ENCODE data around the gene KRTAP9-9. TPM values are rescaled to one million over a fixed set of nuclear protein-coding genes. Genes with fewer than 3 reads are reported as not detected.
"Not testable (repeated sequence)": the region's sequence is repeated elsewhere in the genome, so short reads cannot be mapped to it uniquely, and the experiment has no call there.

Gene KRTAP9-9
- total RNA-seq, 2 donors from 2014 or later, result not detected

DNA sequence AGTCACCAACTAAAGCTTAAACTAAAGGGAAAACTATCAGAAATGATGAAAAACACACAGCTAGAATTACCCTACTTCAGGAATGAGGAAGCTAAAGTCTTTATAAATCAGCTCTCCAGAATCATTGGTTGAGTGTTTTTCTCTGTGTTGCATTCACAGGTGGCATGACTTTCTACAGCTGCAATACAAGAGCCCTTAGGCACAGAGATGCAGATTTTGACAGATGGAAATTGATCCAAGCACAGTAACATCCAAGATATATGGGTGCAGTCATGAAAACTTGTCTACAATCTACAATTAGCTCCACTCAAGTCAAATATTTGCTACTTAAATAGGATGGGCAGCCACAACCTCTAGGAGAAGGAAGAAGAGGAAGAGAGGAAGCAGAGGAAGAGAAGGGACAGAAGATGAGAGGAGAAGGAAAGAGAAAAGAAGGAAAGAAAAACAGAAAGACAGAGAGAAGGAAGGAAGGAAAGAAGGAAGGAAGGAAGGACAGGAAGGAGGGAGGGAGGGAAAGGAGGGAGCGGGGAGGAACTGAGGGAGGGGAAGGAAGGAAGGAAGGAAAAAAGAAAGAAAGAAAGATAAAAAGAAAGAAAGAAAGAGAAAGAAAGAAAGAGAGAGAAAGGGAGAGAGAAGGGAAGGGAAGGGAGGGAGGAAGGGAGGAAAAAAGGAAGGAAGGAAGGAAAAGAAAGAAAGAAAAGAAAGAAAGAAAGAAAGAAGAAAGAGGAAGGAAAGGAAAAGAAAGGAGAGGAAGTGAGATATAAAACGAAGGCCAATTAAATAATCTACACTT lies 8.0 kb upstream of the KRTAP9-9 start:
- not testable (repeated sequence) for H3K4me1 Mint-ChIP-seq (ENCODE audit: low read depth in 2 of 2); H3K27ac Mint-ChIP-seq; H3K9me3 Mint-ChIP-seq; H3K4me3 Mint-ChIP-seq; H3K36me3 Mint-ChIP-seq; ATAC-seq; DNase-seq (ENCODE audit: low spot score)
- H3K27me3 Mint-ChIP-seq, result peaks cover 27 to 28% of the 10 kb centered on the region in 2 donors

DNA sequence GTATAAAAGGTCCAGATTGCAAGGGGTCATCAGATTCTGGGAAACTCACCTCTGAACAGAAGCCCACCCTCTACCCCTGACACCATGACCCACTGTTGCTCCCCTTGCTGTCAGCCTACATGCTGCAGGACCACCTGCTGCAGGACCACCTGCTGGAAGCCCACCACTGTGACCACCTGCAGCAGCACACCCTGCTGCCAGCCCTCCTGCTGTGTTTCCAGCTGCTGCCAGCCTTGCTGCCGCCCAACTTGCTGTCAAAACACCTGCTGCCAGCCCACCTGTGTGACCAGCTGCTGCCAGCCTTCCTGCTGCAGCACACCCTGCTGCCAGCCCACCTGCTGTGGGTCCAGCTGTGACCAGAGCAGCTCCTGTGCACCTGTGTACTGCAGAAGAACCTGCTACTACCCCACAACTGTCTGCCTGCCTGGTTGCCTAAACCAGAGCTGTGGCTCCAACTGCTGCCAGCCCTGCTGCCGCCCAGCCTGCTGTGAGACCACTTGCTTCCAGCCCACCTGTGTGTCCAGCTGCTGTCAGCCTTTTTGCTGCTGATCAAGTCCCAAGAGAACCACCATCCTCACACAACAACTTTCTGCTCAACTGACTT lies 5.4 kb upstream of the KRTAP9-9 start, which contains the start of gene KRTAP9-4:
Gene KRTAP9-4 (plus strand): TSS at position 51 of the 604 bp plus-strand sequence. CDS start 34 bp downstream, at position 85.
- H3K4me1 Mint-ChIP-seq (ENCODE audit: low read depth in 2 of 2); H3K4me3 Mint-ChIP-seq; H3K27ac Mint-ChIP-seq; ATAC-seq; H3K36me3 Mint-ChIP-seq; H3K9me3 Mint-ChIP-seq; DNase-seq (ENCODE audit: low spot score): not testable (repeated sequence)
- peaks cover 21 to 29% of the 10 kb centered on the region in 2 donors for H3K27me3 Mint-ChIP-seq

DNA sequence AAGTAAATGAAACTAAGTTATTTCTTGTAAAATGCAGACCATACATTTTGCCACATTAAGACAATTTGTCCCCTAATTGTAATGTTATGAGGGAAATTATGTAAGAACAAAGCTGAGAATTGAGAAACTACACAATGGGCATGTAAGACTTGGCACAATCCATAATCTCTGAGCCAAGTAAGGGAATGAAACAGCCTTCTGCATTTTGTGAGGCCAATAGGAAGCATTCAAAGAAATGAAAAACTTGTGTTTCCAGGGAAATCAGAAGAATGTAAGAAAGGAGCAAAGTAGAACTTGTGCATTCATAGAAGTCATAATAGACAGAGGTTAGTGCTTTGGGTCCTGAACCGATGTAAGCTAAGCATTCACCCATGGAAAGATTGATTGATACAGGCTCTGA lies 3.9 kb upstream of the KRTAP9-9 start:
- no peak for DNase-seq (ENCODE audit: low spot score)
- no peak for ATAC-seq
- Mint-ChIP-seq H3K9me3 (no peaks in the 10 kb centered on the region), H3K27ac (no peak overlapping the region), H3K36me3 (no peaks in the 10 kb centered on the region), H3K4me3 (no peak overlapping the region), H3K27me3 (peaks cover 26 to 37% of the 10 kb centered on the region in 2 donors), H3K4me1 (ENCODE audit: low read depth in 2 of 2) (no peaks in the 10 kb centered on the region)

DNA sequence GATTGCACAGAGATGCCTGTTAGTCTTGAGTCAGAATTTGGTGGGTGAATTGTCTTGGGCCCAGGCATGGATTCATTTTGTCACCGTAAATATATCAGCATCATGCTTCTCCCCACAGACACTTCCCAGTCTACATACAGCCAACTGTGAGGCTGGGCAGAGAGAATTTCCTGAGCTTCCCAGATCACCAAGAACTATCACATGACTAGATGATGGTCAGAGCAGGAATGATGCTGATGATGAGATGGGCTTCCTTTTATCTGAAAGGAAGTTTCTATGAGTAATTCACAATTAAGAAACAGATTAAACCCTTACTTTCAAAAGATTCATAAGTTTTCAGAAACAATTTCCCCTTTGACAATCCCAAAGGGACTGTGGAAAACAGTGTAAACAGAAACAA lies 323 bp upstream of the KRTAP9-9 start:
- no peaks in the 10 kb centered on the region for H3K36me3 Mint-ChIP-seq
- DNase-seq (ENCODE audit: low spot score), result no peak
- H3K4me1 Mint-ChIP-seq (ENCODE audit: low read depth in 2 of 2), result no peaks in the 10 kb centered on the region
- no peaks in the 10 kb centered on the region for H3K9me3 Mint-ChIP-seq
- peaks cover 35 to 57% of the 10 kb centered on the region in 2 donors for H3K27me3 Mint-ChIP-seq
- ATAC-seq, result no peak
- H3K27ac Mint-ChIP-seq, result no peak overlapping the region
- H3K4me3 Mint-ChIP-seq, result no peak overlapping the region

DNA sequence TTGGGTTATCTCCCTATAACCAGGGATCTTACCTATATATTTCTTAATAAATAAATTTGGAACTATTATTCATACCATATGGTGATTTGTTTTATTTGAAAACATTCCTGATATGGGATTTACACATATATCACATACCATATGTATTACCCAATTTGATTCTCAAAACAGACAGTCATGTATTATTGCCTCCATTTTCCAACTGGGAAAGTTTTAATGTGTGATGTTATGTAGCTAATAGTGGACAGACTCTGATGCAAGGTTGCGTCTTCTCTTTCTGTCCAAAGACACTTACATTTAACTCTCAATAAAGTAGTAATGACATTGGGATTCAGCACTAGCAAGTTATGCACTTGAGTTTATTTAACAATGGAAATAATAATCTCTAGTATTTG lies 1.1 kb downstream of the KRTAP9-9 start:
- no peaks in the 10 kb centered on the region for H3K4me1 Mint-ChIP-seq (ENCODE audit: low read depth in 2 of 2)
- H3K27ac Mint-ChIP-seq, result no peak overlapping the region
- no peaks in the 10 kb centered on the region for H3K9me3 Mint-ChIP-seq
- no peak overlapping the region for H3K4me3 Mint-ChIP-seq
- no peak for DNase-seq (ENCODE audit: low spot score)
- H3K36me3 Mint-ChIP-seq, result no peaks in the 10 kb centered on the region
- H3K27me3 Mint-ChIP-seq, result peaks cover 35 to 48% of the 10 kb centered on the region in 2 donors
- no peak for ATAC-seq

DNA sequence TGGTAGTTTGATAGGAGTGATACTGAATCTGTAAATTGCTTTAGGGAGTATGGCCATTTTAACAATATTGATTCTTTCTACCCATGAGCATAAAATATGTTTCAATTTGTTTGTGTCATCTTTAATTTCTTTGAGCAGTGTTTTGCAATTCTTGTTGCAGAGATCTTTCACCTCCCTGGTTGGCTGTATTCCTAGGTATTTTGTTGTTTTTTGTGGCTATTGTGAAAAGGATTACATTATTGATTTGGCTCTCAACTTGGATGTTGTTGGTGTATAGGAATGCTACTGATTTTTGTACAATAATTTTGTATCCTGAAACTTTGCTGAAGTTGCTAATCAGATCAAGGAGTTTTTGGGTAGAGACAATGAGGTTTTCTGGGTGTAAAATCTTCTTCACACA lies 3.2 kb downstream of the KRTAP9-9 start:
- no peaks in the 10 kb centered on the region for H3K36me3 Mint-ChIP-seq
- no peak overlapping the region for H3K4me3 Mint-ChIP-seq
- ATAC-seq (no peak), DNase-seq (ENCODE audit: low spot score) (no peak)
- H3K27ac Mint-ChIP-seq, result no peak overlapping the region
- no peaks in the 10 kb centered on the region for H3K4me1 Mint-ChIP-seq (ENCODE audit: low read depth in 2 of 2)
- peaks cover 43 to 47% of the 10 kb centered on the region in 2 donors for H3K27me3 Mint-ChIP-seq
- no peaks in the 10 kb centered on the region for H3K9me3 Mint-ChIP-seq

DNA sequence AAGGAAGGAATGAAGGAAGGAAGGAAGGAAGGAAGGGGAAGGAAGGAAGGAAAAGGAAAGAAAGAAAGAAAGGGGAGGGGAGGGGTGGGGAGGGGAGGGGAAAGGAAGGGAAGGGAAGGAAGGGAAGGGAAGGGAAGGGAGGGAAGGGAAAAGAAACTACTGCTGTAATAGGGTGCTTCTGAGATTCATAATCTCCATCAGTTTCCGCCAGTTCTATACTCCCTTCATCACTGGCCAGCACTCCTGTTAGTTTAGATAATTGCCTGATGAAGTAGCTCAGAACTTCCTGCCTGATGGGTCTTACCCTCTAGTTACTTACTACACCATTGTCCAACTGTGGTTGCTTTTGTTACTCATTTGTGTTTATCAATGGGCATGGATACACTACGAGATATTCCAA lies 8.0 kb downstream of the KRTAP9-9 start:
- ATAC-seq (no peak), DNase-seq (ENCODE audit: low spot score) (no peak)
- no peaks in the 10 kb centered on the region for H3K9me3 Mint-ChIP-seq
- peaks cover 30 to 51% of the 10 kb centered on the region in 2 donors for H3K27me3 Mint-ChIP-seq
- H3K27ac Mint-ChIP-seq, result no peak overlapping the region
- H3K4me3 Mint-ChIP-seq, result no peak overlapping the region
- no peaks in the 10 kb centered on the region for H3K36me3 Mint-ChIP-seq
- no peaks in the 10 kb centered on the region for H3K4me1 Mint-ChIP-seq (ENCODE audit: low read depth in 2 of 2)

DNA sequence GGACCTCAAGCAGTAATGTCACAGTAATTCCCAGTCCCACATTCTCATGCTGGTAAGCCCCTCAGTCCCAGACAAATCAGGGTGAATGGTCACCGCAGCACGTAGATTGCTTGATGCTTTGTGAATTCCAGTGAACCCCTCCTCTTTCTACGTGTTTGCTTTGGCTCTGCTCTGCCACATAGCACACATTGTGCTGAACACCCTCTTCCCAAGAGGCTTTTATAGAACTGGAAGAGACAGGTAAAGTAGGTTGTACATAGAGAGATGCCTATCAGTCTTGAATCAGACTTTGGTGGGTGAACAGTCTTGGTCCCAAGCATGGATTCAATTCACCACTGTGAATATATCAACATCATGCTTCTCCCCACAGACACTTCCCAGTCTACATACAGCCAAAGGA lies 9.4 kb downstream of the KRTAP9-9 start:
- Mint-ChIP-seq H3K27ac (no peak overlapping the region), H3K9me3 (no peaks in the 10 kb centered on the region), H3K4me3 (no peak overlapping the region), H3K36me3 (no peaks in the 10 kb centered on the region), H3K27me3 (peaks cover 26 to 54% of the 10 kb centered on the region in 2 donors), H3K4me1 (ENCODE audit: low read depth in 2 of 2) (no peaks in the 10 kb centered on the region)
- DNase-seq (ENCODE audit: low spot score) (no peak), ATAC-seq (no peak)

DNA sequence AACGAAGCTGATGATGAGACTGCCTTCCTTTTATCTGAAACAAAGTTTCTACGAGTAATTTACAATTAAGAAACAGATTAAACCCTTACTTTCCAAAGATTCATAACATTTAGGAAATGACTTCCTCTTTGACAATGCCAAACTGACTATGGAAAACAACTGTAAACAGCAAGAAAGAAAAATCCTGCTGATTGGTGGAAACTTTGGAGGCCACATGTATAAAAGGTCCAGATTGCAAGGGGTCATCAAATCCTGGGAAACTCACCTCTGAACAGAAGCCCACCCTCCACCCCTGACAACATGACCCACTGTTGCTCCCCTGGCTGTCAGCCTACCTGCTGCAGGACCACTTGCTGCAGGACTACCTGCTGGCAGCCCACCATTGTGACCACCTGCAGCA lies 9.9 kb downstream of the KRTAP9-9 start, which contains the start of gene KRTAP9-6:
Gene KRTAP9-6 (plus strand): TSS at position 301 of the 400 bp plus-strand sequence. CDS start 0 bp downstream, at position 301.
- no peaks in the 10 kb centered on the region for H3K9me3 Mint-ChIP-seq
- H3K27me3 Mint-ChIP-seq, result peaks cover 25 to 56% of the 10 kb centered on the region in 2 donors
- H3K4me1 Mint-ChIP-seq (ENCODE audit: low read depth in 2 of 2), result no peaks in the 10 kb centered on the region
- H3K27ac Mint-ChIP-seq, result no peak within 1 kb of the TSS
- ATAC-seq (no peak), DNase-seq (ENCODE audit: low spot score) (no peak)
- no peak within 1 kb of the TSS for H3K4me3 Mint-ChIP-seq
- no peaks in the 10 kb centered on the region for H3K36me3 Mint-ChIP-seq

DNA sequence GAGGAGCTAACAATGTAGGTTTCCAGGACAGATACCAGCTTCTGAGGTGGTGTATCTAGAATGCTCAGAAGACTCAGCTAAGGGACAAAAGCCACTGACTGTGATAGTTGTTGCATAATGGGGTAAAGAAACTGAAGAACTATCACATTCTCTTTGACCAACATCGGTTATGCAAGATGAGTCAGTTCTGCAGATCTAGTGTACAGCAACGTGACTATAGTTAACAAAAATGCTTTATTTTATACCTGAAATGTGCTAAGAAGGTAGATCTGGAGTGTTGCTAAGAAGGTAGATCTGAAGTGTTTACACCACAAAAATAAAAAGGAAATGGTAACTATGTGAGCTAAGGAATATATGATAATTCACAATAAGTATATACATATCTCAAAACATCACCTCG lies 12.5 kb downstream of the KRTAP9-9 start:
- Mint-ChIP-seq H3K9me3 (no peaks in the 10 kb centered on the region), H3K36me3 (no peaks in the 10 kb centered on the region), H3K27ac (no peak overlapping the region), H3K4me3 (no peak overlapping the region), H3K4me1 (ENCODE audit: low read depth in 2 of 2) (no peaks in the 10 kb centered on the region), H3K27me3 (peaks cover 10 to 61% of the 10 kb centered on the region in 2 donors)
- DNase-seq (ENCODE audit: low spot score), result no peak
- ATAC-seq, result no peak

DNA sequence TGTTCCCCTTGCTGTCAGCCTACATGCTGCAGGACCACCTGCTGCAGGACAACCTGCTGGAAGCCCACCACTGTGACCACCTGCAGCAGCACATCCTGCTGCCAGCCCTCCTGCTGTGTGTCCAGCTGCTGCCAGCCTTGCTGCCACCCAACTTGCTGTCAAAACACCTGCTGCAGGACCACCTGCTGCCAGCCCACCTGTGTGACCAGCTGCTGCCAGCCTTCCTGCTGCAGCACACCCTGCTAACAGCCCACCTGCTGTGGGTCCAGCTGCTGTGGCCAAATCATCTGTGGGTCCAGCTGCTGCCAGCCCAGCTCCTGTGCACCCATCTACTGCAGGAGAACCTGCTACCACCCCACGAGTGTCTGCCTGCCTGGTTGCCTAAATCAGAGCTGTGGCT lies 16.1 kb downstream of the KRTAP9-9 start:
- not testable (repeated sequence) for ATAC-seq; H3K4me1 Mint-ChIP-seq (ENCODE audit: low read depth in 2 of 2); H3K27ac Mint-ChIP-seq; H3K4me3 Mint-ChIP-seq; DNase-seq (ENCODE audit: low spot score); H3K36me3 Mint-ChIP-seq; H3K9me3 Mint-ChIP-seq
- H3K27me3 Mint-ChIP-seq, result peaks cover 6 to 61% of the 10 kb centered on the region in 2 donors

DNA sequence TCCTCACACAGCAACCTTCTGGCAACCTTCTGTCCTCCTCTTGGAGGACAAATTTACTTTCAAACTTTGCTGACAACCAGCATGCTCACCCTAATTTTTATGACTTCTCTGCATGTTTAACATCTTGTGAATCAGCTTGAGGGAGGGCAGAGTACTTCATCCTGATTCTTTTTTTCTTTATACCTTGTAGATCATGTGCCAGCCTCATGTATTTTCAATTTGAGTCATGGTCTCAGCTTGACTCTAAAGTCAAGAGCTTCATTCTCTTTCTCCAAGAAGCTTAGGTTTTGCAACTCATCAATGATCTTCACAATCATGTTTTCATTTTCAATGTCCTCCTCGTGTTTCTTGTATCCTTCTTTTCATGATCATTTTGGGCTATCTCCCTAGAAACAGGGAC lies 16.7 kb downstream of the KRTAP9-9 start:
- no peak overlapping the region for H3K4me3 Mint-ChIP-seq
- no peaks in the 10 kb centered on the region for H3K36me3 Mint-ChIP-seq
- no peaks in the 10 kb centered on the region for H3K9me3 Mint-ChIP-seq
- H3K27me3 Mint-ChIP-seq, result peaks cover 9 to 61% of the 10 kb centered on the region in 2 donors
- H3K4me1 Mint-ChIP-seq (ENCODE audit: low read depth in 2 of 2), result no peaks in the 10 kb centered on the region
- ATAC-seq, result no peak
- DNase-seq (ENCODE audit: low spot score), result no peak
- H3K27ac Mint-ChIP-seq, result no peak overlapping the region

DNA sequence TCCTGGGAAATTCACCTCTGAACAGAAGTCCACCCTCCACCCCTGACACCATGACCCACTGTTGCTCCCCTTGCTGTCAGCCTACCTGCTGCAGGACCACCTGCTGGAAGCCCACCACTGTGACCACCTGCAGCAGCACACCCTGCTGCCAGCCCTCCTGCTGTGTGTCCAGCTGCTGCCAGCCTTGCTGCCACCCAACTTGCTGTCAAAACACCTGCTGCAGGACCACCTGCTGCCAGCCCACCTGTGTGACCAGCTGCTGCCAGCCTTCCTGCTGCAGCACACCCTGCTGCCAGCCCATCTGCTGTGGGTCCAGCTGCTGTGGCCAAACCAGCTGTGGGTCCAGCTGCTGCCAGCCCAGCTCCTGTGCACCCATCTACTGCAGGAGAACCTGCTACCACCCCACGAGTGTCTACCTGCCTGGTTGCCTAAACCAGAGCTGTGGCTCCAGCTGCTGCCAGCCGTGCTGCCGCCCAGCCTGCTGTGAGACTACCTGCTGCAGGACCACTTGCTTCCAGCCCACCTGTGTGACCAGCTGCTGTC lies 20.5 kb downstream of the KRTAP9-9 start, which contains the start of gene KRTAP9-7:
Gene KRTAP9-7 (plus strand): TSS at position 51 of the 543 bp plus-strand sequence. CDS start 0 bp downstream, at position 51.
- ATAC-seq; H3K27ac Mint-ChIP-seq; H3K9me3 Mint-ChIP-seq; H3K36me3 Mint-ChIP-seq; H3K4me3 Mint-ChIP-seq; DNase-seq (ENCODE audit: low spot score); H3K4me1 Mint-ChIP-seq (ENCODE audit: low read depth in 2 of 2): not testable (repeated sequence)
- peaks cover 20 to 35% of the 10 kb centered on the region in 2 donors for H3K27me3 Mint-ChIP-seq
